ENCODE results near the gene NDRG3. TPM values are rescaled to one million over a fixed set of nuclear protein-coding genes. Genes with fewer than 3 reads are reported as not detected.
"Not testable (repeated sequence)": the region's sequence is repeated elsewhere in the genome, so short reads cannot be mapped to it uniquely, and the experiment has no call there.

NDRG3 gene
- total and polyA plus RNA-seq, 4 donors, result 3.1 to 6.3 (median 4.5) TPM

- H3K9me3 ChIP-seq (ENCODE audit: control insufficient read depth in 4 of 4, low read length in 3 of 4), result no peaks in the 10 kb centered on the region
- TF ChIP-seq RXRA (IDR thresholded peaks at IDR 0.05) (no peak), TAF1 (conservative IDR thresholded peaks at IDR 0.05) (no peak), ATF3 (IDR thresholded peaks at IDR 0.05) (no peak), RAD21 (IDR thresholded peaks at IDR 0.05) (no peak), JUND (IDR thresholded peaks at IDR 0.05) (no peak), YY1 (IDR thresholded peaks at IDR 0.05) (no peak), NR2F2 (IDR thresholded peaks at IDR 0.05) (no peak), ZBTB33 (IDR thresholded peaks at IDR 0.05) (no peak), HNF4G (IDR thresholded peaks at IDR 0.05) (no peak), SP1 (IDR thresholded peaks at IDR 0.05) (no peak), HNF4A (conservative IDR thresholded peaks at IDR 0.05) (no peak), FOXA2 (IDR thresholded peaks at IDR 0.05) (no peak), FOXA1 (IDR thresholded peaks at IDR 0.05) (no peak), MAX (IDR thresholded peaks at IDR 0.05) (no peak), REST (IDR thresholded peaks at IDR 0.05) (no peak)
- WGBS, result 93% methylated on average over 3 of the region's 3 CpGs
- no peak overlapping the region for H3K27ac ChIP-seq (ENCODE audit: low read depth in 1 of 2, low read length in 2 of 2)
- H3K36me3 ChIP-seq (ENCODE audit: control insufficient read depth in 4 of 4, insufficient read depth in 3 of 4, low read depth in 1 of 4, low read length in 3 of 4), result no peaks in the 10 kb centered on the region
- no peaks in the 10 kb centered on the region for H3K27me3 ChIP-seq (ENCODE audit: control insufficient read depth in 4 of 4, insufficient read depth in 4 of 4, low read length in 3 of 4)
- H3K9ac ChIP-seq (ENCODE audit: low read depth in 1 of 2, low read length in 2 of 2), result no peak overlapping the region
- no peaks in the 10 kb centered on the region for H3K4me1 ChIP-seq (ENCODE audit: control insufficient read depth in 4 of 4, insufficient read depth in 4 of 4, low read length in 3 of 4)
- DNase-seq (ENCODE audit: low spot score), result no peak
- H3K4me3 ChIP-seq (ENCODE audit: low read depth in 1 of 3, low read length in 3 of 3), result no peak overlapping the region
Observed at GRCh38 chr20:36700438-36700837, 45.5 kb downstream of the NDRG3 start.

- H3K27me3 ChIP-seq (ENCODE audit: control insufficient read depth in 4 of 4, insufficient read depth in 4 of 4, low read length in 3 of 4), result not testable (repeated sequence)
Observed at GRCh38 chr20:36695467-36695866, 50.4 kb downstream of the NDRG3 start.

GRCh38 chr20:36688630-36689029 is 57.3 kb downstream of the NDRG3 start:
- no peak overlapping the region for H3K27ac ChIP-seq (ENCODE audit: low read depth in 1 of 2, low read length in 2 of 2)
- no peak overlapping the region for H3K9ac ChIP-seq (ENCODE audit: low read depth in 1 of 2, low read length in 2 of 2)
- peaks cover 2 to 14% (median 7%) of the 10 kb centered on the region in 4 donors for H3K36me3 ChIP-seq (ENCODE audit: control insufficient read depth in 4 of 4, insufficient read depth in 3 of 4, low read depth in 1 of 4, low read length in 3 of 4)
- WGBS, result 84% methylated on average over 7 of the region's 7 CpGs
- H3K27me3 ChIP-seq (ENCODE audit: control insufficient read depth in 4 of 4, insufficient read depth in 4 of 4, low read length in 3 of 4), result no peaks in the 10 kb centered on the region
- TF ChIP-seq YY1 (IDR thresholded peaks at IDR 0.05), result no peak
- TF ChIP-seq MAX (IDR thresholded peaks at IDR 0.05), result no peak
- TF ChIP-seq SP1 (IDR thresholded peaks at IDR 0.05), result no peak
- no peak for TF ChIP-seq EGR1 (IDR thresholded peaks at IDR 0.05; ENCODE audit: low read depth in 2 of 2)
- no peak for TF ChIP-seq ZBTB33 (IDR thresholded peaks at IDR 0.05)
- TF ChIP-seq FOXA1 (IDR thresholded peaks at IDR 0.05), result no peak
- no peak for TF ChIP-seq CTCF (IDR thresholded peaks at IDR 0.05; ENCODE audit: low read depth, low read length, missing input control)
- no peak for TF ChIP-seq HNF4G (IDR thresholded peaks at IDR 0.05)
- no peak for TF ChIP-seq HNF4A (conservative IDR thresholded peaks at IDR 0.05)
- no peak for TF ChIP-seq ATF3 (IDR thresholded peaks at IDR 0.05)
- no peak overlapping the region for H3K4me3 ChIP-seq (ENCODE audit: low read depth in 1 of 3, low read length in 3 of 3)
- no peaks in the 10 kb centered on the region for H3K4me1 ChIP-seq (ENCODE audit: control insufficient read depth in 4 of 4, insufficient read depth in 4 of 4, low read length in 3 of 4)
- no peak for DNase-seq (ENCODE audit: low spot score)
- no peaks in the 10 kb centered on the region for H3K9me3 ChIP-seq (ENCODE audit: control insufficient read depth in 4 of 4, low read length in 3 of 4)

More at GRCh38 chr20:36695467-36695866, 50.4 kb downstream of the NDRG3 start:
- not testable (repeated sequence) for H3K36me3 ChIP-seq (ENCODE audit: control insufficient read depth in 4 of 4, insufficient read depth in 3 of 4, low read depth in 1 of 4, low read length in 3 of 4); H3K4me3 ChIP-seq (ENCODE audit: low read depth in 1 of 3, low read length in 3 of 3); H3K9ac ChIP-seq (ENCODE audit: low read depth in 1 of 2, low read length in 2 of 2); H3K4me1 ChIP-seq (ENCODE audit: control insufficient read depth in 4 of 4, insufficient read depth in 4 of 4, low read length in 3 of 4); H3K27ac ChIP-seq (ENCODE audit: low read depth in 1 of 2, low read length in 2 of 2); H3K9me3 ChIP-seq (ENCODE audit: control insufficient read depth in 4 of 4, low read length in 3 of 4); DNase-seq (ENCODE audit: low spot score)
- 97% methylated on average over 8 of the region's 8 CpGs for WGBS

All from liver (tissue), 9 donors.